ENCODE measurements around the gene OR4K15. TPM values are rescaled to one million over a fixed set of nuclear protein-coding genes. Genes with fewer than 3 reads are reported as not detected.

OR4K15 gene
- polyA plus RNA-seq, 3 donors: not detected

- Histone ChIP-seq H3K36me3 (replicated peaks in 1 of 2; ENCODE audit: control insufficient read depth in 1 of 2, insufficient read depth in 2 of 2, low read length in 2 of 2) (no peaks in the 10 kb centered on the region), H3K27me3 (ENCODE audit: control insufficient read depth in 2 of 2, insufficient read depth in 2 of 2, low read length in 2 of 2) (no peaks in the 10 kb centered on the region), H3K9me3 (replicated peaks in 1 of 2; ENCODE audit: control insufficient read depth in 1 of 2, insufficient read depth in 1 of 2, low read length in 2 of 2) (peaks cover 0 to 2% of the 10 kb centered on the region in 2 donors), H4K20me1 (ENCODE audit: insufficient read depth, low read length) (no peaks in the 10 kb centered on the region), H3K27ac (ENCODE audit: low read depth in 1 of 2, low read length in 2 of 2) (no peak overlapping the region), H3K4me3 (replicated peaks in 1 of 3; ENCODE audit: low read depth in 2 of 3, low read length in 3 of 3) (no peak overlapping the region), H3K4me2 (replicated peaks; ENCODE audit: extremely low read depth, low read length, poor library complexity, severe bottlenecking) (no peak overlapping the region), H3K79me2 (ENCODE audit: insufficient read depth, low read length) (no peaks in the 10 kb centered on the region), H3K9ac (ENCODE audit: insufficient read depth, low read length, poor library complexity, severe bottlenecking) (no peak overlapping the region), H3K4me1 (ENCODE audit: control insufficient read depth in 1 of 2, insufficient read depth in 2 of 2, low read length in 2 of 2) (no peaks in the 10 kb centered on the region), H2AFZ (ENCODE audit: insufficient read depth, low read depth, low read length, poor library complexity, severe bottlenecking) (no peak overlapping the region)
- intact Hi-C loops (cut with micrococcal nuclease): no loop called here
- DNase-seq: no peak
- no peaks in the 10 kb centered on the region for H3K36me3 Mint-ChIP-seq
- H3K4me1 Mint-ChIP-seq: peaks cover 3% of the 10 kb centered on the region
- H3K27ac Mint-ChIP-seq: no peak overlapping the region
- H3K4me3 Mint-ChIP-seq: no peak overlapping the region
- peaks cover 0 to 15% (median 7%) of the 10 kb centered on the region in 7 donors for H3K9me3 Mint-ChIP-seq
- peaks cover 0 to 2% (median 1%) of the 10 kb centered on the region in 3 donors for H3K27me3 Mint-ChIP-seq (ENCODE audit: low read depth in 3 of 3)
- no peak for TF ChIP-seq CTCF (IDR thresholded peaks at IDR 0.05)
Measured at GRCh38 chr14:20008156-20008555, 32.8 kb downstream of the OR4K15 start.

- Mint-ChIP-seq H3K9me3 (peaks cover under 1 to 9% (median 4%) of the 10 kb centered on the region in 7 donors), H3K4me3 (no peak within 1 kb of the TSS), H3K4me1 (no peaks in the 10 kb centered on the region), H3K27me3 (ENCODE audit: low read depth in 3 of 3) (peaks cover 0 to 2% (median 0%) of the 10 kb centered on the region in 3 donors), H3K27ac (no peak within 1 kb of the TSS), H3K36me3 (no peaks in the 10 kb centered on the region)
- H3K4me1 ChIP-seq (ENCODE audit: control insufficient read depth in 1 of 2, insufficient read depth in 2 of 2, low read length in 2 of 2): no peaks in the 10 kb centered on the region
- no peak within 1 kb of the TSS for H3K4me2 ChIP-seq (replicated peaks; ENCODE audit: extremely low read depth, low read length, poor library complexity, severe bottlenecking)
- no peak within 1 kb of the TSS for H3K4me3 ChIP-seq (replicated peaks in 1 of 3; ENCODE audit: low read depth in 2 of 3, low read length in 3 of 3)
- H2AFZ ChIP-seq (ENCODE audit: insufficient read depth, low read depth, low read length, poor library complexity, severe bottlenecking): no peak within 1 kb of the TSS
- no peaks in the 10 kb centered on the region for H4K20me1 ChIP-seq (ENCODE audit: insufficient read depth, low read length)
- H3K36me3 ChIP-seq (replicated peaks in 1 of 2; ENCODE audit: control insufficient read depth in 1 of 2, insufficient read depth in 2 of 2, low read length in 2 of 2): no peaks in the 10 kb centered on the region
- peaks cover 6 to 8% of the 10 kb centered on the region in 2 donors for H3K9me3 ChIP-seq (replicated peaks in 1 of 2; ENCODE audit: control insufficient read depth in 1 of 2, insufficient read depth in 1 of 2, low read length in 2 of 2)
- WGBS (ENCODE audit: insufficient coverage): no CpG with 5 or more reads among the region's 2 CpGs
- H3K27me3 ChIP-seq (ENCODE audit: control insufficient read depth in 2 of 2, insufficient read depth in 2 of 2, low read length in 2 of 2): no peaks in the 10 kb centered on the region
- DNase-seq: no peak
- H3K27ac ChIP-seq (ENCODE audit: low read depth in 1 of 2, low read length in 2 of 2): no peak within 1 kb of the TSS
- H3K9ac ChIP-seq (ENCODE audit: insufficient read depth, low read length, poor library complexity, severe bottlenecking): no peak within 1 kb of the TSS
- TF ChIP-seq CTCF (IDR thresholded peaks at IDR 0.05): no peak
- no peaks in the 10 kb centered on the region for H3K79me2 ChIP-seq (ENCODE audit: insufficient read depth, low read length)
- intact Hi-C loops (cut with micrococcal nuclease): no loop called here
Measured at GRCh38 chr14:20019257-20019865, 44.0 kb downstream of the OR4K15 start, which contains the start of gene OR4K14. TSS of gene OR4K14 (minus strand) at chr14:20019307. CDS start at chr14:20015193, 4,114 bp downstream.

Other genes with a start within 250 kb of the OR4K15 start
- gene OR4Q3, start 232.0 kb upstream of the OR4K15 start, polyA plus RNA-seq: not detected
- not detected for gene OR4M1, start 202.1 kb upstream of the OR4K15 start, polyA plus RNA-seq
- gene OR4N2, start 171.8 kb upstream of the OR4K15 start, polyA plus RNA-seq: not detected
- gene OR4K2, start 100.4 kb upstream of the OR4K15 start, polyA plus RNA-seq: not detected
- not detected for gene OR4K5, start 55.0 kb upstream of the OR4K15 start, polyA plus RNA-seq
- gene OR4K1, start 44.7 kb upstream of the OR4K15 start, polyA plus RNA-seq: not detected
- gene OR4Q2, start 26.6 kb downstream of the OR4K15 start, polyA plus RNA-seq: not detected
- not detected for gene OR4K14, start 43.7 kb downstream of the OR4K15 start, polyA plus RNA-seq
- not detected for gene OR4K13, start 60.4 kb downstream of the OR4K15 start, polyA plus RNA-seq
- not detected for gene OR4L1, start 84.5 kb downstream of the OR4K15 start, polyA plus RNA-seq
- gene OR4K17, start 135.1 kb downstream of the OR4K15 start, polyA plus RNA-seq: not detected
- gene OR4N5, start 163.2 kb downstream of the OR4K15 start, polyA plus RNA-seq: not detected
- not detected for gene OR11G2, start 215.3 kb downstream of the OR4K15 start, polyA plus RNA-seq
- gene OR11H6, start 248.1 kb downstream of the OR4K15 start, polyA plus RNA-seq: not detected